GM23338 (cell line): Measurements from ENCODE around the gene TFPI2. TPM values are rescaled to one million over a fixed set of nuclear protein-coding genes. Genes with fewer than 3 reads are reported as not detected.

Experiments used
- ATAC-seq: fragments of 200-7000 bp; cut with Tn5 transposase; 3 replicates; pipeline ENCODE4 v1.9.1; 2020
- DNase-seq: peaks from one replicate; pipeline ENCODE4 v3.0.0-alpha.2; 2015; ENCODE audit warnings: low spot score
- H2AFZ ChIP-seq: fragments of 200-600 bp; sonication (generic); 2 replicates; pipeline ENCODE4 v1.8.0; 2016; ENCODE audit warnings: antibody characterized with exemption, mild to moderate bottlenecking, moderate library complexity
- H3F3A ChIP-seq: fragments of 200-600 bp; sonication (generic); replicated peaks from 2 replicates; pipeline ENCODE4 v1.8.0; 2017; ENCODE audit warnings: antibody characterized with exemption, mixed run types, low read depth
- H3K27ac ChIP-seq: fragments of 200-600 bp; sonication (generic); 2 replicates; pipeline ENCODE4 v1.6.1; 2016; ENCODE audit warnings: low read depth
- H3K27me3 ChIP-seq: fragments of 200-600 bp; sonication (generic); 2 replicates; pipeline ENCODE4 v1.8.0; 2016; ENCODE audit warnings: mild to moderate bottlenecking, mixed run types, moderate library complexity; ENCODE audit not compliant: insufficient read depth
- H3K36me3 ChIP-seq: fragments of 200-600 bp; sonication (generic); 2 replicates; pipeline ENCODE4 v1.8.0; 2016; ENCODE audit warnings: mild to moderate bottlenecking; ENCODE audit not compliant: insufficient read depth
- H3K4me1 ChIP-seq: fragments of 200-600 bp; sonication (generic); 2 replicates; pipeline ENCODE4 v1.8.0; 2016; ENCODE audit warnings: mild to moderate bottlenecking, moderate library complexity; ENCODE audit not compliant: insufficient read depth
- H3K4me2 ChIP-seq: fragments of 200-600 bp; sonication (generic); 2 replicates; pipeline ENCODE4 v1.7.1; 2017; ENCODE audit warnings: mixed run types
- H3K4me3 ChIP-seq: fragments of 200-600 bp; sonication (generic); 2 replicates; pipeline ENCODE4 v1.6.1; 2016; ENCODE audit warnings: mixed run types
- H3K79me2 ChIP-seq: fragments of 200-600 bp; sonication (generic); replicated peaks from 2 replicates; pipeline ENCODE4 v1.8.0; 2017; ENCODE audit warnings: mild to moderate bottlenecking; ENCODE audit not compliant: insufficient read depth
- H3K9me2 ChIP-seq: fragments of 200-600 bp; sonication (generic); 2 replicates; pipeline ENCODE4 v1.8.0; 2017; ENCODE audit not compliant: insufficient read depth
- H4K20me1 ChIP-seq: fragments of 200-600 bp; sonication (generic); replicated peaks from 2 replicates; pipeline ENCODE4 v1.8.0; 2017; ENCODE audit warnings: mild to moderate bottlenecking; ENCODE audit not compliant: insufficient read depth
- H3K27ac Mint-ChIP-seq: 2 replicates; pipeline ENCODE4 v1.8.0; 2020; ENCODE audit warnings: inconsistent platforms, mild to moderate bottlenecking, moderate library complexity, mixed read lengths
- H3K27me3 Mint-ChIP-seq: 3 replicates; pipeline ENCODE4 v1.8.0; 2022; ENCODE audit warnings: low read depth, mild to moderate bottlenecking, moderate library complexity, mixed read lengths, inconsistent platforms; ENCODE audit not compliant: insufficient read depth, poor library complexity
- H3K36me3 Mint-ChIP-seq: 3 replicates; pipeline ENCODE4 v1.8.0; 2021; ENCODE audit warnings: low read depth, mild to moderate bottlenecking, inconsistent platforms, moderate library complexity, mixed read lengths
- H3K4me1 Mint-ChIP-seq: 3 replicates; pipeline ENCODE4 v1.8.0; 2020; ENCODE audit warnings: mild to moderate bottlenecking, inconsistent platforms, mixed read lengths
- H3K4me3 Mint-ChIP-seq: 3 replicates; pipeline ENCODE4 v1.8.0; 2021; ENCODE audit warnings: moderate library complexity, mild to moderate bottlenecking, inconsistent platforms, mixed read lengths
- H3K9me3 Mint-ChIP-seq: 3 replicates; pipeline ENCODE4 v1.8.0; 2020; ENCODE audit warnings: moderate library complexity, mild to moderate bottlenecking, inconsistent platforms, mixed read lengths
- CTCF ChIP-seq, 2 experiments: fragments of 200-600 bp in 1 of 2; sonication (generic) in 1 of 2; conservative IDR thresholded peaks; 2 replicates each; pipeline versions ENCODE4 v1.5.1 to v1.6.1; 2016 to 2017; ENCODE audit warnings: antibody characterized with exemption in 2 of 2, low read depth in 2 of 2, mild to moderate bottlenecking in 2 of 2, moderate library complexity in 1 of 2
- ETS1 ChIP-seq: IDR thresholded peaks from 2 replicates; pipeline ENCODE4 v1.6.1; 2016; ENCODE audit warnings: antibody characterized with exemption
- EZH2 ChIP-seq: fragments of 200-600 bp; sonication (generic); IDR thresholded peaks from one replicate; pipeline ENCODE4 v1.8.0; 2017; ENCODE audit warnings: antibody characterized with exemption, mild to moderate bottlenecking, low read depth; ENCODE audit not compliant: unreplicated experiment
- EZH2phosphoT487 ChIP-seq: fragments of 200-600 bp; sonication (generic); IDR thresholded peaks from one replicate; pipeline ENCODE4 v1.8.1; 2018; ENCODE audit warnings: antibody characterized with exemption; ENCODE audit not compliant: unreplicated experiment
- JUNB ChIP-seq: IDR thresholded peaks from one replicate; pipeline ENCODE4 v1.6.1; 2016; ENCODE audit warnings: antibody characterized with exemption; ENCODE audit not compliant: unreplicated experiment
- POLR2AphosphoS5 ChIP-seq: IDR thresholded peaks from 2 replicates; pipeline ENCODE4 v1.6.1; 2016; ENCODE audit warnings: antibody characterized with exemption, low read depth
- ZNF331 ChIP-seq: fragments of 250-450 bp; sonication (Bioruptor Pico); IDR thresholded peaks from 2 replicates; pipeline ENCODE4 v1.5.0; 2020; ENCODE audit warnings: low read depth, mild to moderate bottlenecking, moderate library complexity
- ZNF462 ChIP-seq: fragments of 250-450 bp; sonication (Bioruptor Pico); IDR thresholded peaks from 2 replicates; pipeline ENCODE4 v1.5.0; 2020; ENCODE audit warnings: mild to moderate bottlenecking, moderate library complexity
- polyA plus RNA-seq: library from polyadenylated mRNA; unstranded; fragments of >200 nt; fragmentation: Nextera tagmentation; extraction: Ambion mirVana; gene quantifications from 2 replicates; pipeline ENCODE4 v1.2.1, GENCODE V29; 2016
- total RNA-seq: library from RNA; depleted of rRNA; stranded (reverse); fragments of >200 nt; shearing (Covaris generic); gene quantifications from 2 replicates; pipeline ENCODE4 v1.2.3, GENCODE V29; 2014

TFPI2 gene
- total and polyA plus RNA-seq, 2 experiments from 2014 or later: 13.3 to 18.1 TPM

- no peak for TF ChIP-seq ZNF462 (CRISPR knock-in tag)
- TF ChIP-seq EZH2phosphoT487: no peak
- TF ChIP-seq ZNF331 (CRISPR knock-in tag): no peak
- no peak for TF ChIP-seq JUNB
- TF ChIP-seq EZH2: no peak
- TF ChIP-seq ETS1: no peak
- no peak for TF ChIP-seq CTCF (conservative IDR thresholded peaks at IDR 0.05; ENCODE audit: low read depth in 2 of 2)
Measured at GRCh38 chr7:93858857-93859256, 31.7 kb downstream of the TFPI2 start (continued).

GRCh38 chr7:93856323-93856722 is 34.2 kb downstream of the TFPI2 start:
- no peak for TF ChIP-seq POLR2AphosphoS5
- Histone ChIP-seq H3F3A (no peaks in the 10 kb centered on the region), H2AFZ (no peak overlapping the region), H3K27me3 (no peaks in the 10 kb centered on the region), H4K20me1 (no peaks in the 10 kb centered on the region), H3K79me2 (no peaks in the 10 kb centered on the region), H3K9me2 (no peaks in the 10 kb centered on the region), H3K27ac (no peak overlapping the region), H3K4me3 (no peak overlapping the region), H3K4me1 (no peaks in the 10 kb centered on the region), H3K36me3 (no peaks in the 10 kb centered on the region), H3K4me2 (no peak overlapping the region)
- no peaks in the 10 kb centered on the region for H3K27me3 Mint-ChIP-seq
- H3K9me3 Mint-ChIP-seq: no peaks in the 10 kb centered on the region
- no peak for ATAC-seq
- H3K27ac Mint-ChIP-seq: no peak overlapping the region
- H3K4me3 Mint-ChIP-seq: no peak overlapping the region
- no peaks in the 10 kb centered on the region for H3K36me3 Mint-ChIP-seq
- DNase-seq: no peak
- no peaks in the 10 kb centered on the region for H3K4me1 Mint-ChIP-seq
